CD4-positive, alpha-beta T cell treated with Interleukin-15 for 4 hours (primary cell): ENCODE measurements around the gene COPZ2.
"Not testable (repeated sequence)": the region's sequence is repeated elsewhere in the genome, so short reads cannot be mapped to it uniquely, and the experiment has no call there.

Source experiments
- DNase-seq: peaks from one replicate; pipeline ENCODE4 v3.0.0-alpha.2; 2020; ENCODE audit warnings: low spot score

The COPZ2 gene

GRCh38 chr17:48028736-48029135, 8.9 kb downstream of the COPZ2 start:
- no peak for DNase-seq

GRCh38 chr17:48027322-48027981, 10.1 kb downstream of the COPZ2 start:
- no peak for DNase-seq

- peak; percentile 68 for DNase-seq
Measured at GRCh38 chr17:48026502-48027321, 10.9 kb downstream of the COPZ2 start.

- no peak for DNase-seq
Measured at GRCh38 chr17:48025904-48026501, 11.6 kb downstream of the COPZ2 start.

GRCh38 chr17:48025040-48025903, 12.3 kb downstream of the COPZ2 start:
- DNase-seq, result peak; percentile 97

GRCh38 chr17:48024149-48025039, 13.2 kb downstream of the COPZ2 start:
- DNase-seq, result peak; percentile 47

GRCh38 chr17:48023400-48024148, 14.0 kb downstream of the COPZ2 start:
- peak; percentile 38 for DNase-seq

- DNase-seq, result no peak
Measured at GRCh38 chr17:48022901-48023300, 14.7 kb downstream of the COPZ2 start.

GRCh38 chr17:48021934-48022333, 15.7 kb downstream of the COPZ2 start:
- no peak for DNase-seq

GRCh38 chr17:48017817-48018158, 19.8 kb downstream of the COPZ2 start:
- not testable (repeated sequence) for DNase-seq

GRCh38 chr17:48016112-48016511, 21.5 kb downstream of the COPZ2 start:
- no peak for DNase-seq

- no peak for DNase-seq
Measured at GRCh38 chr17:48014595-48015111, 22.9 kb downstream of the COPZ2 start.

GRCh38 chr17:48013876-48014594, 23.6 kb downstream of the COPZ2 start:
- no peak for DNase-seq

GRCh38 chr17:48012654-48013053, 24.9 kb downstream of the COPZ2 start:
- no peak for DNase-seq

GRCh38 chr17:48012151-48012520, 25.5 kb downstream of the COPZ2 start:
- peak; percentile 66 for DNase-seq

- peak; percentile 58 for DNase-seq
Measured at GRCh38 chr17:48011405-48012150, 26.0 kb downstream of the COPZ2 start.

GRCh38 chr17:48010193-48010592, 27.4 kb downstream of the COPZ2 start:
- no peak for DNase-seq

- DNase-seq, result no peak
Measured at GRCh38 chr17:48006936-48007709, 30.5 kb downstream of the COPZ2 start.
